GM18505 (cell line): ENCODE measurements around the gene ARHGAP24.

Source experiments
- ATAC-seq: cut with Tn5 transposase; IDR thresholded peaks from one replicate; pipeline ENCODE4 v1.9.1; 2021; ENCODE audit not compliant: unreplicated experiment
- POLR2A ChIP-seq: IDR thresholded peaks from 4 replicates; pipeline ENCODE4 v1.6.1; 2011; ENCODE audit warnings: borderline replicate concordance; ENCODE audit not compliant: insufficient read depth, insufficient read length; ENCODE audit errors: extremely low read depth

ARHGAP24 gene

DNA sequence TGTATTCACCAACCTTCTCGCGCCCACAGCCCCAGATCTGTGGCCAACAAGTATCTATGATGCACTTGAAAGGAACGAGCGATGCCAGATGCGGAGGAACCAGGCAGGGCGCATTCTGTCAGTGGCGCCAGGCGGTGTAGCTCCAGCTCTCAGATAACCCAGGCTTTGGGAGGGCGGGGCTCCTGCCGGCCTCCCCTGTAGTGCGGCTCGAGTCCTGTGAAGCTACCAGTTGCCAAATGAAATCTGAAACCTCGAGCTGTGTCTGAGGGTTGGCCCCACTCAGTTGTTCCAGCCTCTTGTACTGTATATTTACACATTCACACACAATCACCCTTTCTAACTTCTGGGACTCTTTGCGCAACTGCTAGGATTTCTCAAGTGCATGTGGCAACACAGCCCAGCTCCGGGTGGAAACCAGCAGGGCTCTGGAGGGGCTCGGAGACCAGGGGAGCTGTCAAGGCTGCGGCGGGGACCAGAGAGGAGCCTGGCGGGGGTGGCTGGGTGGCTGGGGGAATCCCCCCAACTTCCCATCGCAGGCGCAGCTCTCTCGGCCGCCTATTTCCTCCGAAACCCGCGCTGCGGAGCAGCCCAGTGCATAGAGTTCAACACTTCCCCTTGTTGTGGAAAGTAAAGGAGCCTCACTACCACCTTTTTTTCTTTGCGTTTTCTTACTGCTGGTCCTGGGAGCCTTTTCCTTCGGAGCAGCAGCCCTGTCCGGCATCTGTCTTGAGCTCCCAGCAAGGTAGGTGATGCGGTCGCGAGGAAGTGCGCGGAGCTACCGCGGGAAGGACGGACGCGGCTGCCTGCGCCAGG, at the start of gene ARHGAP24:
TSS of gene ARHGAP24 (plus strand) at position 333 of the 813 bp plus-strand sequence.
- TF ChIP-seq POLR2A: peak; percentile 52
- peak; percentile 96 for ATAC-seq

DNA sequence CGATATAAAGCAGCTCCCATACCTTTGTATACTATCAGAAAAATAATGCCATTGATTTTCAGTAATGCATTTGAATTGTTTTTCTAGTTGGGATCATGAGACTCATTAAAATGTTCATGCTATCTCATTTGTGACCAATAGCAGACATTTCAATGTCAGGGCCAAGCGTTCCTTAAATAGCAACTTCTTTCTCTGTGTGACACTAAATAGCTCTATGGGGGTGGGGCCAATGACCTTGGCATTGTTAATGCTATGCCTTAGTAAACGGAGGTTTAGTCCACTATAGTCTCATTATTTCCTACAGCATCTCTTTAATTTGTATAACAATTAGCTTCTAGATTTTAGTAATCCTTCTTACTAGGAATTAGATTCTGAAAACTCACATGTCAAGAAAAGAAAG, 48.6 kb upstream of the ARHGAP24 start:
- ATAC-seq: no peak
- TF ChIP-seq POLR2A: no peak

- no peak for ATAC-seq
- TF ChIP-seq POLR2A: no peak
Observed at GRCh38 chr4:85427123-85427522, 47.8 kb upstream of the ARHGAP24 start.

DNA sequence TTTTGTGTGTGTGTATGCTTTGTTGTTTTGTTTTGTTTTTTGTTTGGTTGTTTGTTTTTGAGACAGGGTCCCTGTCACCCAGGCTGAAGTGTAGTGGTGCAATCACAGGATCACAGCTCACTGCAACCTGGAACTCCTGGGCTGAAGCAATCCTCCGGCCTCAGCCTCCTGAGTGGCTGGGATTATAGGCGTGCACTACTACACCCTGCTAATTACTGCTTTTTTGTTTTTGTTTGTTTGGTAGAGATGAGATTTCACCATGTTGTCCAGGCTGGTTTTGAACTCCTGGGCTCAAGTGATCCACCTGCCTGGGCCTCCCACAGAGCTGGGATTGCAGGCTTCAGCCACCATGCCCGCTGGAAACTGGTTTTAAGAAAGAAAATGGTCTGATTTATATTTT, 44.7 kb upstream of the ARHGAP24 start:
- no peak for ATAC-seq
- no peak for TF ChIP-seq POLR2A

GRCh38 chr4:85430697-85431096, 44.3 kb upstream of the ARHGAP24 start:
- TF ChIP-seq POLR2A: no peak
- ATAC-seq: no peak

- no peak for ATAC-seq
- no peak for TF ChIP-seq POLR2A
Observed at GRCh38 chr4:85431156-85431555, 43.8 kb upstream of the ARHGAP24 start.

DNA sequence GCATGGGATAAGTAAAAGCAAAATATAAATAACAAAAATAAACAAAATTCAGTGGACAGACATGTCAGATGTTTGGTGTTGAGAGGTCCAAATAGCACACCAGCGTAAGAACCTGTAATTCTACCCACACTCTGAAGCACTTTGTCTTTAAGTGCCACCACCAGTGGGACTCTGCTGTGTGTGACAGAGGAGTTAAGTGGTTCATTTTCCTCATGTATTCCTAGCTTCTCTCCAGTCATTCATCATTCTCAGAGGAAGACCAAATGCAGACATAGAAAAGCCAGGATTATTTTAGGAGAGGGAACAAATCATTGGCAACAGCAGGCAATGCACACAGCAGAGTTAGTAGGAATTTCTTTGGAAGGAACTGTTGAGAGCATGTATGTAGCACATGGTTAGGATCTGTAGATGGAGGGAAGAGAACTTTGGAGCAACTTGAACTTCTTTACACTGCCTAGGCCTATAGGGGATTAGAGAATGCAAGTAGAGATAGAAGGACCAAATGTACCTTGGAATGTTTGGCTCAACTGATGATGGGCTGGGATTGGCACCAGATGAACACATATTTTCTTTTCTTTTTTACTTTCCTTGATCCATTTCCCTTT, 43.0 kb upstream of the ARHGAP24 start:
- TF ChIP-seq POLR2A: no peak
- ATAC-seq: no peak

DNA sequence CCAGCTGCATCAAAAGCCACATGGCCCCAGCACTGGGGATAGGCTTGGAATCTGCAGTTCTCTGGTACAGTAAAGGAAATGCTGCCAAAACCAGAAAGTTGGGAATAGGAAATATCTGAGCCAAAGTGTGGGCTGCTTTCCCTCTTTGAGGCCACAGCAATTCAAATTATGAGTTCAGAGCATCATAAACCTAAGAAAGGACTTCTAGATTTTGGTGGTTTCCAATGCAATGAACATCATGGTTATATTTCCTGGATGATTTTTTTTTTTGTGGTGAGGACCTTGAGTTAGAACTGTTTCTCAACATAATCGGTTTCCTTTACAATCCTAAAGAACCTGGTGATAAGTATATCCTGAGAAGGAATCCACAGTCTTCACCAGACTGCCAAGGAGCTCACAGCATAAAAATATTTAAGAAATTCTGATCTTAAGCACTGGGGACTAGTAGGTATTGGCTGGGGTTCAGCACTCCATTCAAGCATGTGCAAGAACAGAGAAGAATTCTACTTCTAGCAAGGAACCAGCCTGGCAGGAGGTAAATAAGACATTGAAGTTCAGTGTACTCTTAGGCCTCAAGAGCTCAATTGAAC, 29.8 kb upstream of the ARHGAP24 start:
- no peak for ATAC-seq
- no peak for TF ChIP-seq POLR2A

- no peak for TF ChIP-seq POLR2A
- ATAC-seq: no peak
Observed at GRCh38 chr4:85446141-85446861, 28.6 kb upstream of the ARHGAP24 start.

- ATAC-seq: no peak
- no peak for TF ChIP-seq POLR2A
Observed at GRCh38 chr4:85448906-85449890, 25.8 kb upstream of the ARHGAP24 start.

DNA sequence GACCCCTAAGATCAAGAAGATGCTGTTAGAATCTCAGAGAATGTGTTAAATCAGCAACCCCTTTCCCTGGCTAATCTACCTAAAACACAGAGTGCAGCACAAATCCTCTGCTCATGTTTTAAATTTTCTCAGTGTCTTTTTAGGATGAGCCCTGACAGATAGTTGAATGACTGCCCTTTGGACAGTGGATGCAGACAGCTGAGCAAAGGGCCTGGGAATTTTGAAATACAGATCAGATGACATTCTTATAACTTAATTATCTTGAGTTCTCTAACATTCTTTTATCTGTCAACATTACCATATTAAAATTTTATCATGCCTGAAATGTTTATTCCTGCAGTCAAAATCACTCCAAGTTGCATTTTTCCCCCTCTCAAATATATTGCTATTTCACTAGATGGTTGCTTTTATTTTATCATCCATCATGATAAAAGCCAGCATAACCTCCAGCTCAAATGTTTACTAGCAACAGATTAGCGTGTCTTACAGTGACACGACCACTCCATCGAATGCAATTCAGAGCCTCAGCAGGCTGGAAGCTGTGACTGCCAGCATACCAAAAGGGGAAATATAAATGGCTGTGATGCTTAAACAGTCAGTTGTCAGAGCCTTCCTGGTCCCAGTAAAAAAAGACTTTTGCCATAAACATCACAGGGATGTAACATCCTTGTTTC, 22.8 kb upstream of the ARHGAP24 start:
- no peak for TF ChIP-seq POLR2A
- ATAC-seq: no peak

GRCh38 chr4:85455942-85456341, 19.0 kb upstream of the ARHGAP24 start:
- no peak for ATAC-seq

GRCh38 chr4:85457752-85458467, 17.0 kb upstream of the ARHGAP24 start:
- TF ChIP-seq POLR2A: no peak
- ATAC-seq: no peak

More at GRCh38 chr4:85455942-85456341, 19.0 kb upstream of the ARHGAP24 start:
- no peak for TF ChIP-seq POLR2A
